GM12873 (cell line): ENCODE measurements around the gene ZNF519.
A peak's percentile ranks its signal among the peaks of the same experiment; 100 is the strongest.

Experiments used
- TF ChIP-seq, protein P1 (sequence below): IDR thresholded peaks from 2 replicates; pipeline ENCODE4 v1.5.1; 2012; ENCODE audit warnings: low read depth, mild to moderate bottlenecking, moderate library complexity, low read length, control low read depth; ENCODE audit not compliant: insufficient read depth; ENCODE audit errors: missing control alignments

Gene ZNF519

GRCh38 chr18:14075196-14075595, 57.0 kb downstream of the ZNF519 start:
- TF ChIP-seq, protein P1, sequence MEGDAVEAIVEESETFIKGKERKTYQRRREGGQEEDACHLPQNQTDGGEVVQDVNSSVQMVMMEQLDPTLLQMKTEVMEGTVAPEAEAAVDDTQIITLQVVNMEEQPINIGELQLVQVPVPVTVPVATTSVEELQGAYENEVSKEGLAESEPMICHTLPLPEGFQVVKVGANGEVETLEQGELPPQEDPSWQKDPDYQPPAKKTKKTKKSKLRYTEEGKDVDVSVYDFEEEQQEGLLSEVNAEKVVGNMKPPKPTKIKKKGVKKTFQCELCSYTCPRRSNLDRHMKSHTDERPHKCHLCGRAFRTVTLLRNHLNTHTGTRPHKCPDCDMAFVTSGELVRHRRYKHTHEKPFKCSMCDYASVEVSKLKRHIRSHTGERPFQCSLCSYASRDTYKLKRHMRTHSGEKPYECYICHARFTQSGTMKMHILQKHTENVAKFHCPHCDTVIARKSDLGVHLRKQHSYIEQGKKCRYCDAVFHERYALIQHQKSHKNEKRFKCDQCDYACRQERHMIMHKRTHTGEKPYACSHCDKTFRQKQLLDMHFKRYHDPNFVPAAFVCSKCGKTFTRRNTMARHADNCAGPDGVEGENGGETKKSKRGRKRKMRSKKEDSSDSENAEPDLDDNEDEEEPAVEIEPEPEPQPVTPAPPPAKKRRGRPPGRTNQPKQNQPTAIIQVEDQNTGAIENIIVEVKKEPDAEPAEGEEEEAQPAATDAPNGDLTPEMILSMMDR: no peak

- TF ChIP-seq, protein P1: peak; percentile 38
Observed at GRCh38 chr18:14074187-14074586, 58.0 kb downstream of the ZNF519 start.

GRCh38 chr18:14053661-14054060, 78.6 kb downstream of the ZNF519 start:
- TF ChIP-seq, protein P1: no peak
